Measurements from ENCODE around the gene DLX3.

Gene DLX3

GRCh38 chr17:49992191-49992932 is 2.7 kb downstream of the DLX3 start:
- DNase-seq (ENCODE audit: low read depth) = no peak

- DNase-seq (ENCODE audit: low read depth) = no peak
These were observed 3.6 kb downstream of the DLX3 start for GRCh38 chr17:49991409-49991808.

GRCh38 chr17:49990921-49991320 is 4.1 kb downstream of the DLX3 start:
- no peak for DNase-seq (ENCODE audit: low read depth)

GRCh38 chr17:49990331-49990730 is 4.7 kb downstream of the DLX3 start:
- DNase-seq (ENCODE audit: low read depth) = no peak

- no peak for DNase-seq (ENCODE audit: low read depth)
These were observed 5.5 kb downstream of the DLX3 start for GRCh38 chr17:49989518-49989880.

GRCh38 chr17:49987681-49988441 is 7.2 kb downstream of the DLX3 start:
- DNase-seq (ENCODE audit: low read depth) = peak; percentile 48

GRCh38 chr17:49987290-49987585 is 7.8 kb downstream of the DLX3 start:
- no peak for DNase-seq (ENCODE audit: low read depth)

GRCh38 chr17:49986396-49987289 is 8.4 kb downstream of the DLX3 start:
- DNase-seq (ENCODE audit: low read depth) = no peak

- DNase-seq (ENCODE audit: low read depth) = no peak
These were observed 9.6 kb downstream of the DLX3 start for GRCh38 chr17:49985310-49985990.

GRCh38 chr17:49984776-49985175 is 10.2 kb downstream of the DLX3 start:
- DNase-seq (ENCODE audit: low read depth) = no peak

- DNase-seq (ENCODE audit: low read depth) = no peak
These were observed 10.7 kb downstream of the DLX3 start for GRCh38 chr17:49984283-49984682.

- no peak for DNase-seq (ENCODE audit: low read depth)
These were observed 14.3 kb downstream of the DLX3 start for GRCh38 chr17:49980703-49981197.

- no peak for DNase-seq (ENCODE audit: low read depth)
These were observed 15.1 kb downstream of the DLX3 start for GRCh38 chr17:49979748-49980479.

- DNase-seq (ENCODE audit: low read depth) = no peak
These were observed 16.5 kb downstream of the DLX3 start for GRCh38 chr17:49978501-49978900.

- DNase-seq (ENCODE audit: low read depth) = no peak
These were observed 17.3 kb downstream of the DLX3 start for GRCh38 chr17:49977463-49978389.

GRCh38 chr17:49976828-49977202 is 18.2 kb downstream of the DLX3 start:
- no peak for DNase-seq (ENCODE audit: low read depth)

GRCh38 chr17:49976163-49976827 is 18.7 kb downstream of the DLX3 start:
- no peak for DNase-seq (ENCODE audit: low read depth)

- no peak for DNase-seq (ENCODE audit: low read depth)
These were observed 19.5 kb downstream of the DLX3 start for GRCh38 chr17:49975531-49975930.

- DNase-seq (ENCODE audit: low read depth) = no peak
These were observed 21.8 kb downstream of the DLX3 start for GRCh38 chr17:49973271-49973615.
